ENCODE measurements around the gene SGPP1. TPM values are rescaled to one million over a fixed set of nuclear protein-coding genes. Genes with fewer than 3 reads are reported as not detected.

The SGPP1 gene
- total and polyA plus RNA-seq, 2 donors from 2014 or later: 20.9 to 24.0 TPM

DNA sequence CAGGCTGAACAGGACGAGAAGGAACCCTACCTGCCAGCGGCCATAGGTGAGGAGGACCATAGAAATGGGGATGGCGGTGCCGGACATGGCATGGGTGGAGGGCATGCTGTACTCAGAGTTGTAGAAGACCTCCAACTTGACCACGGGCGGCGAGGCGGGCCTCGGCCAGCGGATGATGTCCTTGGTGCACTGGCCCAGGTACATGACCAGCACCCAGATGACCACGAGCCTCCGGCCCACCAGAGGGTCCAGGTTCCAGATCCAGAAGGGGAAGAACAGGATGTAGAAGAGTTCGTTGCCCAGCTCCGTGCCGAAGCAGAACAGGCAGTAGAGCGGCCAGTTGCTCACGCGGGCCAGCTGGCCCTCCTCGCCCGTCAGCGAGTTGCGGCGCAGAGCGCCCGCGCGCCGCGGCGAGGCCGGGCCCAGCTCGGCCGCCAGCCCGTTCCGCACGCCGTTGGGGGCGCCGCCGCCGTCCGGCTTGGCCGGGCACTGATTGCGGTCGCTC lies 582 bp downstream of the SGPP1 start:
- peak overlapping the region; percentile 88 for H3K27ac ChIP-seq (ENCODE audit: low read depth in 2 of 2, low read length in 2 of 2)
- H3K4me1 ChIP-seq (ENCODE audit: control insufficient read depth in 2 of 3, insufficient read depth in 2 of 3, low read depth in 1 of 3, low read length in 3 of 3): peaks cover 0 to 6% (median 5%) of the 10 kb centered on the region in 3 donors
- FAIRE-seq: no peak
- TF ChIP-seq, protein P1, sequence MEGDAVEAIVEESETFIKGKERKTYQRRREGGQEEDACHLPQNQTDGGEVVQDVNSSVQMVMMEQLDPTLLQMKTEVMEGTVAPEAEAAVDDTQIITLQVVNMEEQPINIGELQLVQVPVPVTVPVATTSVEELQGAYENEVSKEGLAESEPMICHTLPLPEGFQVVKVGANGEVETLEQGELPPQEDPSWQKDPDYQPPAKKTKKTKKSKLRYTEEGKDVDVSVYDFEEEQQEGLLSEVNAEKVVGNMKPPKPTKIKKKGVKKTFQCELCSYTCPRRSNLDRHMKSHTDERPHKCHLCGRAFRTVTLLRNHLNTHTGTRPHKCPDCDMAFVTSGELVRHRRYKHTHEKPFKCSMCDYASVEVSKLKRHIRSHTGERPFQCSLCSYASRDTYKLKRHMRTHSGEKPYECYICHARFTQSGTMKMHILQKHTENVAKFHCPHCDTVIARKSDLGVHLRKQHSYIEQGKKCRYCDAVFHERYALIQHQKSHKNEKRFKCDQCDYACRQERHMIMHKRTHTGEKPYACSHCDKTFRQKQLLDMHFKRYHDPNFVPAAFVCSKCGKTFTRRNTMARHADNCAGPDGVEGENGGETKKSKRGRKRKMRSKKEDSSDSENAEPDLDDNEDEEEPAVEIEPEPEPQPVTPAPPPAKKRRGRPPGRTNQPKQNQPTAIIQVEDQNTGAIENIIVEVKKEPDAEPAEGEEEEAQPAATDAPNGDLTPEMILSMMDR (IDR thresholded peaks at IDR 0.05; ENCODE audit: borderline replicate concordance, extremely low read depth, insufficient read depth): no peak
- peak; percentile 62 to 85 (median 67) for DNase-seq
- H3K36me3 ChIP-seq (ENCODE audit: control insufficient read depth in 2 of 3, insufficient read depth in 3 of 3, low read length in 3 of 3): no peaks in the 10 kb centered on the region
- no peaks in the 10 kb centered on the region for H3K27me3 ChIP-seq (ENCODE audit: control insufficient read depth, insufficient read depth, low read length)
- peak overlapping the region; percentile 88 to 98 (median 89) for H3K4me3 ChIP-seq (ENCODE audit: low read length in 3 of 3)
- H3K9ac ChIP-seq (ENCODE audit: low read length in 3 of 3): peak overlapping the region; percentile 75 to 99 (median 92)
- no peaks in the 10 kb centered on the region for H3K9me3 ChIP-seq (ENCODE audit: control insufficient read depth in 2 of 3, insufficient read depth in 1 of 3, low read length in 3 of 3)
- intact Hi-C loops (cut with DNase I): no loop called here

- DNase-seq: peak in 1 of 5 donors; percentile 21
- no peak for FAIRE-seq
- Histone ChIP-seq H3K4me1 (ENCODE audit: control insufficient read depth in 2 of 3, insufficient read depth in 2 of 3, low read depth in 1 of 3, low read length in 3 of 3) (peaks cover 0 to 6% (median 5%) of the 10 kb centered on the region in 3 donors), H3K4me3 (ENCODE audit: low read length in 3 of 3) (peak overlapping the region; percentile 88 to 98 (median 89)), H3K9me3 (ENCODE audit: control insufficient read depth in 2 of 3, insufficient read depth in 1 of 3, low read length in 3 of 3) (no peaks in the 10 kb centered on the region), H3K9ac (ENCODE audit: low read length in 3 of 3) (peak overlapping the region; percentile 75 to 99 (median 92)), H3K27ac (ENCODE audit: low read depth in 2 of 2, low read length in 2 of 2) (no peak overlapping the region), H3K36me3 (ENCODE audit: control insufficient read depth in 2 of 3, insufficient read depth in 3 of 3, low read length in 3 of 3) (no peaks in the 10 kb centered on the region), H3K27me3 (ENCODE audit: control insufficient read depth, insufficient read depth, low read length) (no peaks in the 10 kb centered on the region)
- intact Hi-C loops (cut with DNase I): no loop called here
- TF ChIP-seq, protein P1 (IDR thresholded peaks at IDR 0.05; ENCODE audit: borderline replicate concordance, extremely low read depth, insufficient read depth): no peak
Observed at GRCh38 chr14:63726499-63726898, 1.4 kb downstream of the SGPP1 start.

DNA sequence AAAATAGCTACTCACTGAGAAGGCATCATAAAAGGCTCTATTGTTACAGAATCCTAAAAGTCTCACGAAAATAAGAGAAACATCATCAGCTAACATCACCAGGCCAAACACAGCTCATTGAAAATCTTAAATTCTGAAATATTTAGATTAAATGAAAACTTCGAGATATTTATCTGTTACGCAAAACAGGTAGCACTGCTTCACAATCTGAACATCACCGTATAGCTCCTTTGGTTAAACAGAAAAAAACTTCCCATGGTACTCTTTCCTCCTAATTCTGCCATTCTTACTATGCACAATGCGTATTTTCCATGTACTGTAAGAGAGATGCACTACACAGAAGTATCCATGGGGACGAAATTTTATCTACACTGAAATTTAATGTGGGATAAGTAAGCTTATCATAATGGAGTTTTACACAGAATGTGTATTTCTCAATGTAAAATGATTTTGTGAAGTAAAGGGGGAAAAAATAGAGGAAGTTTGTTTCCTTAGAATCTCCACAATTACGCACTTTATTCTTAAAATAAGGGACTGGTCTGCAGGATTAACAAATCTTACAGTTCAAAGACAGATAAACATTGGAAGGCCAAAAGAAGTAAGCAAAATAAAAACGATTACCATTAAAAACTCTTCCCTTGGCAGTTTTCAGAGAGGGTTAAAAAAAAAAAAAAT lies 1.9 kb downstream of the SGPP1 start:
- Histone ChIP-seq H3K9ac (ENCODE audit: low read length in 3 of 3) (peak overlapping the region; percentile 12 to 99 (median 92)), H3K27me3 (ENCODE audit: control insufficient read depth, insufficient read depth, low read length) (no peaks in the 10 kb centered on the region), H3K27ac (ENCODE audit: low read depth in 2 of 2, low read length in 2 of 2) (no peak overlapping the region), H3K9me3 (ENCODE audit: control insufficient read depth in 2 of 3, insufficient read depth in 1 of 3, low read length in 3 of 3) (no peaks in the 10 kb centered on the region), H3K4me1 (ENCODE audit: control insufficient read depth in 2 of 3, insufficient read depth in 2 of 3, low read depth in 1 of 3, low read length in 3 of 3) (peaks cover 0 to 6% (median 5%) of the 10 kb centered on the region in 3 donors), H3K4me3 (ENCODE audit: low read length in 3 of 3) (peak overlapping the region; percentile 88 to 98 (median 89)), H3K36me3 (ENCODE audit: control insufficient read depth in 2 of 3, insufficient read depth in 3 of 3, low read length in 3 of 3) (no peaks in the 10 kb centered on the region)
- FAIRE-seq: no peak
- DNase-seq: no peak
- TF ChIP-seq, protein P1 (IDR thresholded peaks at IDR 0.05; ENCODE audit: borderline replicate concordance, extremely low read depth, insufficient read depth): no peak
- intact Hi-C loops (cut with DNase I): no loop called here
